ENCODE results near the gene MAGEC1.

DNA sequence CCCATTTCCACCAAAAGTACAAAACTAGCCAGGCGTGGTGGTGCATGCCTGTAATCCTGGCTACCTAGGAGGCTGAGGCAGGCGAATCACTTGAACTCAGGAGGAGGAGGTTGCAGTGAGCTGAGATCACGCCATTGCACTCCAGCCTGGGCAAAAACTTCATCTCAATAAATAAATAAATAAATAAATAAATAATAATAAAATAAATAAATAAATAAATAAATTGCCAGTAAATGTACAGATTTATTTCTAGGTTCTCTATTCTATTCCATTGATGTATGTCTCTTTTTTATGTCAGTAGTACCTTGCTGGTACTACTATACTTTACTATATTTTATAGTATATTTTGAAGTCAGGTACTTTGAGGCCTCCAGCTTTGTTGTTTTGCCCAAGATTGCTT lies 43.7 kb downstream of the MAGEC1 start:
- TF ChIP-seq POLR2A (IDR thresholded peaks at IDR 0.05) = no peak
- TF ChIP-seq, protein P1, sequence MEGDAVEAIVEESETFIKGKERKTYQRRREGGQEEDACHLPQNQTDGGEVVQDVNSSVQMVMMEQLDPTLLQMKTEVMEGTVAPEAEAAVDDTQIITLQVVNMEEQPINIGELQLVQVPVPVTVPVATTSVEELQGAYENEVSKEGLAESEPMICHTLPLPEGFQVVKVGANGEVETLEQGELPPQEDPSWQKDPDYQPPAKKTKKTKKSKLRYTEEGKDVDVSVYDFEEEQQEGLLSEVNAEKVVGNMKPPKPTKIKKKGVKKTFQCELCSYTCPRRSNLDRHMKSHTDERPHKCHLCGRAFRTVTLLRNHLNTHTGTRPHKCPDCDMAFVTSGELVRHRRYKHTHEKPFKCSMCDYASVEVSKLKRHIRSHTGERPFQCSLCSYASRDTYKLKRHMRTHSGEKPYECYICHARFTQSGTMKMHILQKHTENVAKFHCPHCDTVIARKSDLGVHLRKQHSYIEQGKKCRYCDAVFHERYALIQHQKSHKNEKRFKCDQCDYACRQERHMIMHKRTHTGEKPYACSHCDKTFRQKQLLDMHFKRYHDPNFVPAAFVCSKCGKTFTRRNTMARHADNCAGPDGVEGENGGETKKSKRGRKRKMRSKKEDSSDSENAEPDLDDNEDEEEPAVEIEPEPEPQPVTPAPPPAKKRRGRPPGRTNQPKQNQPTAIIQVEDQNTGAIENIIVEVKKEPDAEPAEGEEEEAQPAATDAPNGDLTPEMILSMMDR (IDR thresholded peaks at IDR 0.05) = no peak

Data from prostate gland (tissue), 2 donors.